Measurements from ENCODE around the gene KNDC1.

GRCh38 chr10:133199992-133200611 is 40.1 kb downstream of the KNDC1 start:
- TF ChIP-seq CTCF (IDR thresholded peaks at IDR 0.05) (no peak), EZH2 (IDR thresholded peaks at IDR 0.05; ENCODE audit: borderline replicate concordance, insufficient read depth, low read depth, low read length, poor library complexity, severe bottlenecking) (no peak)
